Trophoblast cell (in vitro differentiated cells and primary cell): ENCODE data around the gene KLK3.

ENCODE experiments used
- DNase-seq, 2 donors: peaks; one replicate each; pipeline ENCODE4 v3.0.0-alpha.2; 2016
- H2AFZ ChIP-seq: 2 replicates; pipeline ENCODE4 v1.6.1; 2013; ENCODE audit warnings: low read length, moderate library complexity, mild to moderate bottlenecking; ENCODE audit not compliant: insufficient read depth, poor library complexity
- H2AK5ac ChIP-seq: 2 replicates; pipeline ENCODE4 v1.6.1; 2013; ENCODE audit warnings: mild to moderate bottlenecking, low read length
- H2BK120ac ChIP-seq: 2 replicates; pipeline ENCODE4 v1.6.1; 2013; ENCODE audit warnings: low read length, mild to moderate bottlenecking, moderate library complexity; ENCODE audit not compliant: insufficient read depth, poor library complexity
- H2BK12ac ChIP-seq: 2 replicates; pipeline ENCODE4 v1.6.1; 2013; ENCODE audit warnings: mild to moderate bottlenecking, low read length, moderate library complexity
- H2BK5ac ChIP-seq: 2 replicates; pipeline ENCODE4 v1.6.1; 2013; ENCODE audit warnings: low read length, low read depth, moderate library complexity, mild to moderate bottlenecking; ENCODE audit not compliant: poor library complexity
- H3K14ac ChIP-seq: 2 replicates; pipeline ENCODE4 v1.6.1; 2013; ENCODE audit warnings: mild to moderate bottlenecking, low read length
- H3K18ac ChIP-seq: 2 replicates; pipeline ENCODE4 v1.6.1; 2013; ENCODE audit warnings: mild to moderate bottlenecking, low read length
- H3K23ac ChIP-seq: 2 replicates; pipeline ENCODE4 v1.6.1; 2013; ENCODE audit warnings: low read length
- H3K27ac ChIP-seq: 2 replicates; pipeline ENCODE4 v1.5.1; 2013; ENCODE audit warnings: low read depth, mild to moderate bottlenecking, inconsistent platforms, low read length, moderate library complexity
- H3K27me3 ChIP-seq: 2 replicates; pipeline ENCODE4 v1.6.1; 2013; ENCODE audit warnings: inconsistent platforms, mild to moderate bottlenecking, low read length, moderate library complexity; ENCODE audit not compliant: insufficient read depth
- H3K36me3 ChIP-seq, 2 experiments: 1 replicate in 1 of 2; 2 replicates in 1 of 2; pipeline ENCODE4 v1.6.1; 2013; ENCODE audit warnings: low read length in 2 of 2, mild to moderate bottlenecking in 2 of 2, moderate library complexity in 1 of 2; ENCODE audit not compliant: insufficient read depth in 2 of 2, control insufficient read depth in 1 of 2
- H3K4ac ChIP-seq: 2 replicates; pipeline ENCODE4 v1.6.1; 2013; ENCODE audit warnings: low read depth, mild to moderate bottlenecking, low read length, moderate library complexity
- H3K4me1 ChIP-seq, 2 experiments: 1 replicate in 1 of 2; 2 replicates in 1 of 2; pipeline ENCODE4 v1.6.1; 2013; ENCODE audit warnings: low read length in 2 of 2, mild to moderate bottlenecking in 2 of 2, moderate library complexity in 1 of 2; ENCODE audit not compliant: insufficient read depth in 2 of 2, control insufficient read depth in 1 of 2
- H3K4me2 ChIP-seq: 2 replicates; pipeline ENCODE4 v1.6.1; 2013; ENCODE audit warnings: inconsistent platforms, mild to moderate bottlenecking, low read length, moderate library complexity
- H3K4me3 ChIP-seq: 2 replicates; pipeline ENCODE4 v1.5.1; 2013; ENCODE audit warnings: mild to moderate bottlenecking, low read depth, low read length, inconsistent platforms
- H3K79me1 ChIP-seq: one replicate; pipeline ENCODE4 v1.6.1; 2013; ENCODE audit warnings: low read length
- H3K79me2 ChIP-seq: 2 replicates; pipeline ENCODE4 v1.6.1; 2013; ENCODE audit warnings: low read length, mild to moderate bottlenecking; ENCODE audit not compliant: control insufficient read depth, insufficient read depth, poor library complexity
- H3K9ac ChIP-seq: 2 replicates; pipeline ENCODE4 v1.6.1; 2013; ENCODE audit warnings: mild to moderate bottlenecking, low read length
- H3K9me3 ChIP-seq: 2 replicates; pipeline ENCODE4 v1.6.1; 2013; ENCODE audit warnings: low read depth, mild to moderate bottlenecking, control low read depth, inconsistent platforms, low read length; ENCODE audit not compliant: insufficient read depth
- H4K12ac ChIP-seq: 2 replicates; pipeline ENCODE4 v1.6.1; 2013; ENCODE audit warnings: low read depth, mild to moderate bottlenecking, low read length, moderate library complexity
- H4K8ac ChIP-seq: 2 replicates; pipeline ENCODE4 v1.6.1; 2013; ENCODE audit warnings: low read depth, mild to moderate bottlenecking, low read length, moderate library complexity
- H4K91ac ChIP-seq: one replicate; pipeline ENCODE4 v1.6.1; 2013; ENCODE audit warnings: low read depth, mild to moderate bottlenecking, low read length, moderate library complexity
- WGBS: extraction: QIAGEN DNeasy Blood & Tissue Kit; methylation state at CpG from one replicate; pipeline ENCODE4 v1.1.7; 2013; ENCODE audit warnings: missing lambda C conversion rate; ENCODE audit not compliant: insufficient read length, insufficient coverage; ENCODE audit errors: extremely low coverage; 5-methylcytosine and 5-hydroxymethylcytosine counted together

KLK3 gene

DNA sequence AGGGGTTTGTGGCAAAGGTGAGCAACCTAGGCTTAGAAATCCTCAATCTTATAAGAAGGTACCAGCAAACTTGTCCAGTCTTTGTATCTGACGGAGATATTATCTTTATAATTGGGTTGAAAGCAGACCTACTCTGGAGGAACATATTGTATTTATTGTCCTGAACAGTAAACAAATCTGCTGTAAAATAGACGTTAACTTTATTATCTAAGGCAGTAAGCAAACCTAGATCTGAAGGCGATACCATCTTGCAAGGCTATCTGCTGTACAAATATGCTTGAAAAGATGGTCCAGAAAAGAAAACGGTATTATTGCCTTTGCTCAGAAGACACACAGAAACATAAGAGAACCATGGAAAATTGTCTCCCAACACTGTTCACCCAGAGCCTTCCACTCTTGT is 14.8 kb downstream of the KLK3 start:
- WGBS, result no CpG with 5 or more reads among the region's 4 CpGs
- no peak for DNase-seq
- H4K8ac ChIP-seq, result no peak overlapping the region

DNA sequence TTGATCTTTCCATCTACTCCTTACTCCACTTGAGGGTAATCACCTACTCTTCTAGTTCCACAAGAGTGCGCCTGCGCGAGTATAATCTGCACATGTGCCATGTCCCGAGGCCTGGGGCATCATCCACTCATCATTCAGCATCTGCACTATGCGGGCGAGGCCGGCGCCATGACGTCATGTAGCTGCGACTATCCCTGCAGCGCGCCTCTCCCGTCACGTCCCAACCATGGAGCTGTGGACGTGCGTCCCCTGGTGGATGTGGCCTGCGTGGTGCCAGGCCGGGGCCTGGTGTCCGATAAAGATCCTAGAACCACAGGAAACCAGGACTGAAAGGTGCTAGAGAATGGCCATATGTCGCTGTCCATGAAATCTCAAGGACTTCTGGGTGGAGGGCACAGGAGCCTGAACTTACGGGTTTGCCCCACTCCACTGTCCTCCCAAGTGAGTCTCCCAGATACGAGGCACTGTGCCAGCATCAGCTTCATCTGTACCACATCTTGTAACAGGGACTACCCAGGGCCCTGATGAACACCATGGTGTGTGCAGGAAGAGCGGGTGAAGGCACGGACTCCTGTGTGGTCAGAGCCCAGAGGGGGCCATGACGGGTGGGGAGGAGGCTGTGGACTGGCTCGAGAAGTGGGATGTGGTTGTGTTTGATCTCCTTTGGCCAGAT is 15.8 kb downstream of the KLK3 start:
- peak; percentile 48 to 64 for DNase-seq
- H2BK12ac ChIP-seq, result no peak overlapping the region
- H3K4me2 ChIP-seq, result no peak overlapping the region
- no peaks in the 10 kb centered on the region for H3K27me3 ChIP-seq
- no peak overlapping the region for H4K91ac ChIP-seq
- no peak overlapping the region for H4K8ac ChIP-seq
- H3K9ac ChIP-seq, result no peak overlapping the region
- H3K18ac ChIP-seq, result no peak overlapping the region
- H3K79me2 ChIP-seq, result no peaks in the 10 kb centered on the region
- H3K36me3 ChIP-seq, result no peaks in the 10 kb centered on the region
- no peak overlapping the region for H3K14ac ChIP-seq
- H3K27ac ChIP-seq, result no peak overlapping the region
- WGBS, result no CpG with 5 or more reads among the region's 26 CpGs
- no peak overlapping the region for H3K4ac ChIP-seq
- H3K9me3 ChIP-seq, result peaks cover 3% of the 10 kb centered on the region
- no peak overlapping the region for H2BK5ac ChIP-seq
- H2AK5ac ChIP-seq, result no peak overlapping the region
- H2AFZ ChIP-seq, result no peak overlapping the region
- no peaks in the 10 kb centered on the region for H3K4me1 ChIP-seq
- H3K4me3 ChIP-seq, result no peak overlapping the region
- no peak overlapping the region for H2BK120ac ChIP-seq
- no peak overlapping the region for H3K23ac ChIP-seq
- no peak overlapping the region for H4K12ac ChIP-seq
- no peaks in the 10 kb centered on the region for H3K79me1 ChIP-seq

More for the DNA sequence above, 14.8 kb downstream of the KLK3 start:
- Histone ChIP-seq H3K4ac (no peak overlapping the region), H3K14ac (no peak overlapping the region), H3K36me3 (no peaks in the 10 kb centered on the region), H3K4me3 (no peak overlapping the region), H3K18ac (no peak overlapping the region), H2BK5ac (no peak overlapping the region), H2AFZ (no peak overlapping the region), H3K4me2 (no peak overlapping the region), H3K79me2 (no peaks in the 10 kb centered on the region), H3K4me1 (no peaks in the 10 kb centered on the region), H3K79me1 (no peaks in the 10 kb centered on the region), H4K12ac (no peak overlapping the region), H2BK12ac (no peak overlapping the region), H3K9me3 (peaks cover 3% of the 10 kb centered on the region), H4K91ac (no peak overlapping the region), H3K23ac (no peak overlapping the region), H2AK5ac (no peak overlapping the region), H3K27ac (no peak overlapping the region), H2BK120ac (no peak overlapping the region), H3K9ac (no peak overlapping the region), H3K27me3 (no peaks in the 10 kb centered on the region)

DNA sequence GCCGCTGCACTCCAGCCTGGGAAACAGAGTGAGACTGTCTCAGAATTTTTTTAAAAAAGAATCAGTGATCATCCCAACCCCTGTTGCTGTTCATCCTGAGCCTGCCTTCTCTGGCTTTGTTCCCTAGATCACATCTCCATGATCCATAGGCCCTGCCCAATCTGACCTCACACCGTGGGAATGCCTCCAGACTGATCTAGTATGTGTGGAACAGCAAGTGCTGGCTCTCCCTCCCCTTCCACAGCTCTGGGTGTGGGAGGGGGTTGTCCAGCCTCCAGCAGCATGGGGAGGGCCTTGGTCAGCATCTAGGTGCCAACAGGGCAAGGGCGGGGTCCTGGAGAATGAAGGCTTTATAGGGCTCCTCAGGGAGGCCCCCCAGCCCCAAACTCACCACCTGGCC is 18.3 kb downstream of the KLK3 start, which contains the start of gene KLK2:
Gene KLK2, plus strand, starts transcription at position 384 of the 400 bp plus-strand sequence. CDS start 35 bp downstream, outside the sequence.
- no peak for DNase-seq
- Histone ChIP-seq H3K9ac (no peak within 1 kb of the TSS), H3K9me3 (peaks cover 6% of the 10 kb centered on the region), H3K23ac (no peak within 1 kb of the TSS), H3K14ac (no peak within 1 kb of the TSS), H2BK120ac (no peak within 1 kb of the TSS), H3K27ac (no peak within 1 kb of the TSS), H2BK12ac (no peak within 1 kb of the TSS), H4K8ac (no peak within 1 kb of the TSS), H4K12ac (no peak within 1 kb of the TSS), H3K4me1 (no peaks in the 10 kb centered on the region), H2AK5ac (no peak within 1 kb of the TSS), H3K27me3 (no peaks in the 10 kb centered on the region), H3K79me1 (no peaks in the 10 kb centered on the region), H3K4me2 (no peak within 1 kb of the TSS), H4K91ac (no peak within 1 kb of the TSS), H3K18ac (no peak within 1 kb of the TSS), H3K36me3 (no peaks in the 10 kb centered on the region), H2AFZ (no peak within 1 kb of the TSS), H3K4me3 (no peak within 1 kb of the TSS), H2BK5ac (no peak within 1 kb of the TSS), H3K4ac (no peak within 1 kb of the TSS), H3K79me2 (no peaks in the 10 kb centered on the region)
- no CpG with 5 or more reads among the region's 3 CpGs for WGBS

DNA sequence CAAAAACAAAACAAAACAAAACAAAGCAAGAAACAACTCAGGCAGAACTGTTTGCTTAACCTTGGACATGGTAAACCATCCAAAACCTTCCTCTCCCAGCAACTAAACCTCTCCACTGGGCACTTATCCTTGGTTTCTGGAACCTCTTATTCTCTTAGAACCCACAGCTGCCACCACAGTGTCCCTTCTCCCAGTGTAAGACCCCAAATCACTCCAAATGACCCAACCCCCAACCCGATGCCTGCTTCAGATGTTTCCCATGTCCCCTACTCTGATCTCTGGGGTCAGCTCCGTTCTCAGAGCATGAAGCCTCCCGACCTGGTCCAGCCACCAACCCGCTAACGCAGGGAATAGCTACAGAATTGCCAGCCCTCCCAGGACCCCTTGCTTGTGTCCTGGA is 19.5 kb downstream of the KLK3 start:
- Histone ChIP-seq H2BK12ac (no peak overlapping the region), H4K12ac (no peak overlapping the region), H3K4me1 (no peaks in the 10 kb centered on the region), H3K9me3 (peaks cover 8% of the 10 kb centered on the region), H2BK120ac (no peak overlapping the region), H4K8ac (no peak overlapping the region), H3K27ac (no peak overlapping the region), H3K14ac (no peak overlapping the region), H3K4ac (no peak overlapping the region), H3K4me2 (no peak overlapping the region), H3K4me3 (no peak overlapping the region), H3K27me3 (no peaks in the 10 kb centered on the region), H2AK5ac (no peak overlapping the region), H4K91ac (no peak overlapping the region), H2BK5ac (no peak overlapping the region), H3K9ac (no peak overlapping the region), H3K18ac (no peak overlapping the region), H3K79me1 (no peaks in the 10 kb centered on the region), H3K23ac (no peak overlapping the region), H2AFZ (no peak overlapping the region), H3K79me2 (no peaks in the 10 kb centered on the region), H3K36me3 (no peaks in the 10 kb centered on the region)
- WGBS, result no CpG with 5 or more reads among the region's 5 CpGs
- DNase-seq, result no peak
